Subcutaneous adipose tissue (tissue), 4 donors: Measurements from ENCODE around the gene AUTS2. TPM values are rescaled to one million over a fixed set of nuclear protein-coding genes. Genes with fewer than 3 reads are reported as not detected.

Source experiments
- CTCF ChIP-seq: fragments of 450-650 bp; IDR thresholded peaks from one replicate; pipeline ENCODE4 v1.5.1; 2016; ENCODE audit warnings: low read depth, mild to moderate bottlenecking, control low read depth, antibody characterized with exemption, moderate library complexity
- total RNA-seq, 4 donors: library from RNA; depleted of rRNA; stranded (reverse); fragments of >200 nt; gene quantifications; one replicate each; pipeline ENCODE4 v1.1.0, GENCODE V29; 2016

AUTS2 gene
- total RNA-seq, 4 donors from 2014 or later, result 22.4 to 46.9 (median 27.4) TPM

DNA sequence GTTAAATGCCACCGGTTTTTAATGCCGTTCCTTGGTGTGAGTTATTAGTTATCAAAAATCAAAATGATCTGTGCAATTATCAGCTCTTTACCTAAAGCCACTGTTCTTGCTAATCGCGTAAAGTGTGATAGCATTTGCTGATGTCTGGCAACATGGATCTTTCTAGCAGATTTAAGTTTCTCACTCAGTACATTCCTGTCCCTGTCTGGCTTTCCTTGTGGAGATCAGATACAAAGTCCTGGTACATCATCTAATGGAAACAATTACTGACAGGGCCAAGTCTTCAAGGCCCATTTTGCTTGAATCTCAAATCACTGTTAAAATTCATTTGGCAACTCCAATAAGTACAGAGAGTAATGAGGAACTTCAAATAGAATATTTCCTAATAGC is 755.7 kb downstream of the AUTS2 start:
- TF ChIP-seq CTCF, result no peak

DNA sequence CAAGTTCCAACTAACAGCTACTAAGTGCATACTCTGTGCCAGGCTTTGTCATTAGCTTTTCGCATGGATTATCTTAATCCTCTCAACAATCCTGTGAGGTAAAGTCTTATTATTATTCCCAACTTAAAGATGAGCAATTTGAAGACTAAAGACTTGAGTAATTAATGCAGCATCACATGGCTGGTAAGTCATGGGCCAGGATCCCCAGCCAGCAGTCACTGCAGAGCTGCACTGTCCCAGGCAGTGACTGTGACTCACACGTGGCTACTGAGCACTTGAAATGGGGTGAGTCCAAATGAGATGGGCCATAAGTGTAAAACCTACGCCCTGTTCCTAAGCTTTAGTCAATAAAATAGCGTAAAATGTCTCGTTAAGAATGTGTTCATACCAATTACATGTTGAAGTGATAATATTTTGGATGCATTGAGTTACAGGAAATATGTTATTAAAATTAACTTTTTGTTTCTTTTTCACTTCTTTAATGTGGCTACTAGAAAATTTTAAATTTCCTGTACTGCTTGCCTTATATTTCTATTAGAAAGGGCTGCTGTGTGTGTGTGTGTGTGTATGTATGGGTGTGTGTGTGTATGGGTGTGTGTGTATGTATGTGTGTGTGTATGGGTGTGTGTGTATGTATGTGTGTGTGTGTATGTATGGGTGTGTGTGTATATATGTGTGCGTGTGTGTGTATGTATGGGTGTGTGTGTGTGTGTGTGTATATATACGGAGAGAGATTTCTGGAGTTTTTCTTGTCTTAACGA is 756.3 kb downstream of the AUTS2 start:
- no peak for TF ChIP-seq CTCF

DNA sequence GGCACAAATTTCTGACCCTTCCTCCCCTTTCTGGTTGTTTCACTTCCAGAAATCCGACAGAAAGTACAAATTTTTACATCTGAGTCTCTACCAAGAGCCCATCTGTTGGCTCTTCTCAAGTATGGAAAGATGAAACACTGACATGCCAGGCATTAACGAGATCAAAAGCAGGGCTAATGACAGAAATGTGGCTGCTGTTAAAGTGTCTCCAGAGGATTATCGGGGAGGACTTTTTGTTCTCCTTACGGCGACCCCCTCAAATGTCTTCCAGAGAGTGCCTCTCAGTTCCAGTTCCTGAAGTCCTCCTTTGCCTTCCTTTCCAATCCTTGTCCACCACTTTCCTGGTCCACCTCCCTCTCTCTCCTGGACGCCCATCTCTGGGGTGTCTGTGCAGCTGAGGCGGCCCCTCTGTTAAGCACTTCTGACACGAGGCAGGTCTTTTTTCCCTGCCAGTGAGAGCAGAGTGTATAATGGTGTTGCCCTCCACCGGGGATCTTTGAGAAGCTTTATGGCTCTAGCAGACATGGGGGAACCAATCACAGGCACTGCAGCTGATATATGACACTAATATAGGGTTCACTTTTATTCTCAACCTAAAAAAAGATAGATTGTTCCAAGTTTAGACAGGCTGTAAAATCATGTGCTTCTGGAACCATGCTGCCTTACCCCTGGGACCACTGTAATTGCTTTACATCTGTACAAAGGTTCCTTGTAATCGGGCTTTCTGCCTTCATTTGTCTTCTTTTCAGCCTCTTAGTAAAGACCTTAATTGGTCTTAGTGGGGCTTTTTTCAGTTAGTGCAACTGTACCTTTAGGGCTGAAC is 757.1 kb downstream of the AUTS2 start:
- no peak for TF ChIP-seq CTCF

DNA sequence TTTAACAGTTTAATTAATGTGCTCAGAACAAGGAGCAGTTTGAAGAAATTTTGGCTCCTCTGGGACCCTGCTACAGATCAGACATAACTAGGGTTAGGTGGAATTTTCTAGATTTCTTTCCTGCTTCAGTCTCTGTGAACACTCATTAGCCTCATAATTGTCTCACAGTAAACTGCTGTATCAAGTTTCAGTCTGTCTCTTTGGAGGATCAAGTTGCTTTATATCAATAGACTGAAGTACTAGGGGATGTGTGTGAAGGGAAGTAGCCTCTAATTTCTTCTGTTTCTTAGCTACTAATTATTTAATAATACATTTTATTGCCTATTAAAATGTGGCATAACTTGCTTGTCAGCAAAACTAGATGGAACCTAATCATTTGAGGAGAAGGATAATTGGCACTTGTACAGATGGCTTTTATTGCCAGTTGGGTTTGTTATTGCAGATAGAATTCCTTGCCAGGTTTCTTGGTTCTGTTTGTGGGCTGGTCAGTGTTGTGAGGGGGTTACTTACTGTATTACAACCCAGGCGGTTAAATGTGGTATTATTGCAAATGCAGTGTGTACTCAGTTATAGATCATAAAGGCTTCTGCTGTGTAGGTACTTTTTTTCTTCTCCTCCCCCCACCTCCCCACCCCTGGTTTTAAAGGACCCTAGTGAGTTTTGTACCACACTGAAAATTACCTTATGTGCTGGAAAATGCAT is 758.0 kb downstream of the AUTS2 start:
- no peak for TF ChIP-seq CTCF

DNA sequence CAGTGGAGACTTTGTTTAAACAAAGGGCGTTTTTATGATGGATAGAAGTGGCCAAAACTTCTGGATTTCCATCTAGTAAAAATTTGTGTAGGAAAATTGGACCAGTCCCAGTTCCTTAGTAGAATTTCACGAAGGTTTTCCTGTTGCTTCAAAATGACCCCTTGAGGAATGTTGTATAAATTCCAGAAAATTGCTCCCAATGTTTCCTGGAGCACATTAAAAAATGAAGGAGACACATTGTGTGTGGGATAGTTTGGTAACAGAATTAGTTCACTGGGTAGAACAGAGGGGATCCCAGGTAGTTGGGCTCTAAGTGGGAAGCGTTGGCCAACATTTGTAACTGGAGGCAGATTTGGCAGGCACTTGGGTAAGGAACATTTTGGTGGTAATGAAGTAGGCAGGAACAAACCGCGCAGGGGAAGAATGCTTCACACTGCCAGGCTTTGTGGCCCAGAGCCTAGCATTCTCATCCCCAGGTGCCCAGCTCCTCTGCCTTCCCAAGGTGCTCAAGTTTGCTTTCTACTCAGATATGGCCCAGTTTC is 758.6 kb downstream of the AUTS2 start:
- TF ChIP-seq CTCF, result no peak

DNA sequence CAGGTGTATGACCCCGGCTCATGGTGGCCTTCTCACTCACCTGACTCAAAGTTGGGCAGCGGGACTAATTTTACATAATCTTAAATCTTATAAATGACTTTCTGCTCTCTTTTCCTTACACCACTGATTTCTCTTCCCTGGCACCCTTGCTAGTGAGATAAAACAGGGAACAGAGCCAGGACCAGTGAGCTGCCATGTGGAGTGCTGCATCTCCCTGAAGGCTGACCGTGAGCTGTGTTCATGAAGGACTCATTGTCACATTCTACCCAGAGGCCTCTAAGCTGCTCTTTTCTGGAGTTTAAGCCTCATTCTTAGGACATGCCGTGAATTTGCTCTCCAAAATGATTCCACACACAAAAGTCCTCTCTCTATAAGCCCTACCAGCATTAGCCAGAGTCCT is 762.3 kb downstream of the AUTS2 start:
- TF ChIP-seq CTCF, result no peak

- TF ChIP-seq CTCF, result no peak
Measured at GRCh38 chr7:70361821-70362220, 763.5 kb downstream of the AUTS2 start.
